ENCODE measurements around the gene UHRF1. TPM values are rescaled to one million over a fixed set of nuclear protein-coding genes. Genes with fewer than 3 reads are reported as not detected.

The UHRF1 gene
- total RNA-seq: 2.4 and 5.3 TPM in 2 replicates

GRCh38 chr19:4909156-4909896 is at the start of gene UHRF1:
Gene UHRF1, plus strand, starts transcription at chr19:4909501. Its CDS starts 1,385 bp downstream, at chr19:4910886.
- Histone ChIP-seq H3K4me3 (ENCODE audit: low read depth, low read length) (peak within 1 kb of the TSS; percentile 63), H3K36me3 (ENCODE audit: control insufficient read depth, insufficient read depth, low read length) (no peaks in the 10 kb centered on the region), H3K27me3 (ENCODE audit: control insufficient read depth, insufficient read depth, low read length) (no peaks in the 10 kb centered on the region)
- no peak for TF ChIP-seq CTCF (IDR thresholded peaks at IDR 0.05; ENCODE audit: insufficient read depth, low read length, severe bottlenecking)
- DNase-seq (ENCODE audit: low read depth) (no peak), FAIRE-seq (no peak)

GRCh38 chr19:4859697-4860096 is 49.6 kb upstream of the UHRF1 start:
- H3K27me3 ChIP-seq (ENCODE audit: control insufficient read depth, insufficient read depth, low read length): no peaks in the 10 kb centered on the region
- no peak for DNase-seq (ENCODE audit: low read depth)
- H3K36me3 ChIP-seq (ENCODE audit: control insufficient read depth, insufficient read depth, low read length): peaks cover 17% of the 10 kb centered on the region
- H3K4me3 ChIP-seq (ENCODE audit: low read depth, low read length): no peak overlapping the region
- no peak for FAIRE-seq
- no peak for TF ChIP-seq CTCF (IDR thresholded peaks at IDR 0.05; ENCODE audit: insufficient read depth, low read length, severe bottlenecking)

GRCh38 chr19:4861147-4861546 is 48.2 kb upstream of the UHRF1 start:
- no peak for DNase-seq (ENCODE audit: low read depth)

GRCh38 chr19:4866595-4867424 is 42.5 kb upstream of the UHRF1 start:
- Histone ChIP-seq H3K27me3 (ENCODE audit: control insufficient read depth, insufficient read depth, low read length) (no peaks in the 10 kb centered on the region), H3K4me3 (ENCODE audit: low read depth, low read length) (peak overlapping the region; percentile 89), H3K36me3 (ENCODE audit: control insufficient read depth, insufficient read depth, low read length) (peaks cover 2% of the 10 kb centered on the region)
- no peak for DNase-seq (ENCODE audit: low read depth)
- no peak for FAIRE-seq
- no peak for TF ChIP-seq CTCF (IDR thresholded peaks at IDR 0.05; ENCODE audit: insufficient read depth, low read length, severe bottlenecking)

More at GRCh38 chr19:4861147-4861546, 48.2 kb upstream of the UHRF1 start:
- TF ChIP-seq CTCF (IDR thresholded peaks at IDR 0.05; ENCODE audit: insufficient read depth, low read length, severe bottlenecking): no peak
- Histone ChIP-seq H3K36me3 (ENCODE audit: control insufficient read depth, insufficient read depth, low read length) (peaks cover 15% of the 10 kb centered on the region), H3K27me3 (ENCODE audit: control insufficient read depth, insufficient read depth, low read length) (no peaks in the 10 kb centered on the region), H3K4me3 (ENCODE audit: low read depth, low read length) (no peak overlapping the region)
- no peak for FAIRE-seq

DNA sequence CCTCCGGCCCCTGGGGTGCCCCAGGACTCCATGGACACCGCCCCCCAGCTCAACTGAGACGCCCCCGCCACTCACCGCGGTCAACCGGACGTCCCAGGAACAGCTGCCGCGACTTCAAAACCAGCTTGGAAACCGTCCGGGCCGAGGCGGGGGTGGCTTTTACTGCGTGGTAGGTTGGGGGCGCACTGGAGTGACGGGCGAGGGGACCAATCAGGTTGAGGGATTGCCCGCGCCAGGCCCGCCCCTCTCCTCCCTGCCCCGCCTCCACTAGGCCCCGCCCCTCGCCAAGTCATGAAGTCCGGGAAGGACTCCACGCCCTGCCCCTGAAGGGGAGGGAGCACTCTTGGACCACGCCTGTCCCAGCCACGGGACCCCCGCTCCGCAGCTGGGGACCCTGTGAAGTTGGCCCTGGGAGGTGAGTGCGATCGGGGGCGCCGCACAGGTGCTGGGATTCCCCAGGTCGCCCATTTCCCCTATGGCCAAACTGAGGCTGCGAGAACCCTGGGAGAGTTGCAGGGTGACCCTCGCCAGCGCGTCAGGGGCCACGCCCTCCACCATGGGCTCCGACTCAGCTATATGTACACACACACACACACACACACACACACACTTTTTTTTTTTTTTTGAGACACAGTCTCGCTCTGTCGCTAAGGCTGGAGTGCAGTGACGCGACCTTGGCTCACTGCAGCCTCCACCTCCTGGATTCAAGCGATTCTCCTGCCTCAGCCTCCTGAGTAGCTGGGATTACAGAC is 41.6 kb upstream of the UHRF1 start, which contains the start of gene PLIN3:
Gene PLIN3, minus strand, starts transcription at position 134 of the 752 bp plus-strand sequence. CDS start 6,273 bp downstream, outside the sequence.
- FAIRE-seq (no peak), DNase-seq (ENCODE audit: low read depth) (peak; percentile 80)
- no peak for TF ChIP-seq CTCF (IDR thresholded peaks at IDR 0.05; ENCODE audit: insufficient read depth, low read length, severe bottlenecking)
- no peaks in the 10 kb centered on the region for H3K36me3 ChIP-seq (ENCODE audit: control insufficient read depth, insufficient read depth, low read length)
- peak within 1 kb of the TSS; percentile 89 for H3K4me3 ChIP-seq (ENCODE audit: low read depth, low read length)
- no peaks in the 10 kb centered on the region for H3K27me3 ChIP-seq (ENCODE audit: control insufficient read depth, insufficient read depth, low read length)
